ENCODE results near the gene SLCO2B1. TPM values are rescaled to one million over a fixed set of nuclear protein-coding genes. Genes with fewer than 3 reads are reported as not detected.

SLCO2B1 gene
- total RNA-seq, 1 experiment from 2014 or later = 1.0 TPM

GRCh38 chr11:75149766-75150465, 991 bp upstream of the SLCO2B1 start:
- Histone ChIP-seq H3K4me1 (ENCODE audit: insufficient read depth, low read length, poor library complexity, severe bottlenecking) (no peaks in the 10 kb centered on the region), H3K27ac (ENCODE audit: low read depth, low read length, poor library complexity, severe bottlenecking) (no peak overlapping the region), H3K9me3 (ENCODE audit: low read depth, low read length, poor library complexity, severe bottlenecking) (no peaks in the 10 kb centered on the region), H3K27me3 (replicated peaks; ENCODE audit: insufficient read depth, low read depth, low read length, poor library complexity) (no peaks in the 10 kb centered on the region), H3K4me3 (ENCODE audit: low read depth, low read length, poor library complexity, severe bottlenecking) (no peak overlapping the region), H3K36me3 (ENCODE audit: insufficient read depth, low read length, poor library complexity, severe bottlenecking) (no peaks in the 10 kb centered on the region)
- no TSS peak for BruUV-seq (replicated peaks)
- intact Hi-C loops (cut with micrococcal nuclease; ENCODE audit: unreplicated experiment) = loop anchor here (10.0 kb wide), 1 partner anchor 225 kb away; no protein-coding TSS in a partner anchor
- POLR2A ChIA-PET (ENCODE audit: low non-redundant PET) = no interaction called here
- no peak for TF ChIP-seq EZH2 (IDR thresholded peaks at IDR 0.05; ENCODE audit: borderline replicate concordance, low read depth, low read length, poor library complexity, severe bottlenecking)
- TF ChIP-seq, protein P1, sequence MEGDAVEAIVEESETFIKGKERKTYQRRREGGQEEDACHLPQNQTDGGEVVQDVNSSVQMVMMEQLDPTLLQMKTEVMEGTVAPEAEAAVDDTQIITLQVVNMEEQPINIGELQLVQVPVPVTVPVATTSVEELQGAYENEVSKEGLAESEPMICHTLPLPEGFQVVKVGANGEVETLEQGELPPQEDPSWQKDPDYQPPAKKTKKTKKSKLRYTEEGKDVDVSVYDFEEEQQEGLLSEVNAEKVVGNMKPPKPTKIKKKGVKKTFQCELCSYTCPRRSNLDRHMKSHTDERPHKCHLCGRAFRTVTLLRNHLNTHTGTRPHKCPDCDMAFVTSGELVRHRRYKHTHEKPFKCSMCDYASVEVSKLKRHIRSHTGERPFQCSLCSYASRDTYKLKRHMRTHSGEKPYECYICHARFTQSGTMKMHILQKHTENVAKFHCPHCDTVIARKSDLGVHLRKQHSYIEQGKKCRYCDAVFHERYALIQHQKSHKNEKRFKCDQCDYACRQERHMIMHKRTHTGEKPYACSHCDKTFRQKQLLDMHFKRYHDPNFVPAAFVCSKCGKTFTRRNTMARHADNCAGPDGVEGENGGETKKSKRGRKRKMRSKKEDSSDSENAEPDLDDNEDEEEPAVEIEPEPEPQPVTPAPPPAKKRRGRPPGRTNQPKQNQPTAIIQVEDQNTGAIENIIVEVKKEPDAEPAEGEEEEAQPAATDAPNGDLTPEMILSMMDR (conservative IDR thresholded peaks at IDR 0.05; ENCODE audit: low read depth, low read length) = no peak
- CTCF ChIA-PET = no interaction called here
- DNase-seq (ENCODE audit: low spot score) = no peak

- Histone ChIP-seq H3K27me3 (replicated peaks; ENCODE audit: insufficient read depth, low read depth, low read length, poor library complexity) (no peaks in the 10 kb centered on the region), H3K36me3 (ENCODE audit: insufficient read depth, low read length, poor library complexity, severe bottlenecking) (no peaks in the 10 kb centered on the region), H3K9me3 (ENCODE audit: low read depth, low read length, poor library complexity, severe bottlenecking) (no peaks in the 10 kb centered on the region), H3K4me3 (ENCODE audit: low read depth, low read length, poor library complexity, severe bottlenecking) (no peak overlapping the region), H3K4me1 (ENCODE audit: insufficient read depth, low read length, poor library complexity, severe bottlenecking) (no peaks in the 10 kb centered on the region), H3K27ac (ENCODE audit: low read depth, low read length, poor library complexity, severe bottlenecking) (no peak overlapping the region)
- intact Hi-C loops (cut with micrococcal nuclease; ENCODE audit: unreplicated experiment) = no loop called here
- no peak for DNase-seq (ENCODE audit: low spot score)
- no peak for TF ChIP-seq EZH2 (IDR thresholded peaks at IDR 0.05; ENCODE audit: borderline replicate concordance, low read depth, low read length, poor library complexity, severe bottlenecking)
- TF ChIP-seq, protein P1 (conservative IDR thresholded peaks at IDR 0.05; ENCODE audit: low read depth, low read length) = no peak
- ChIA-PET CTCF (no interaction called here), POLR2A (ENCODE audit: low non-redundant PET) (no interaction called here)
- BruUV-seq (replicated peaks) = no TSS peak
These were observed 590 bp downstream of the SLCO2B1 start for GRCh38 chr11:75151346-75152047.

- CTCF ChIA-PET = interaction anchor here (1.3 kb wide), 1 partner anchor 53 kb away, joined by 4 read pairs; no protein-coding TSS in a partner anchor
- BruUV-seq (replicated peaks) = no TSS peak
- intact Hi-C loops (cut with micrococcal nuclease; ENCODE audit: unreplicated experiment) = no loop called here
These were observed 1.2 kb downstream of the SLCO2B1 start for GRCh38 chr11:75152090-75152489.

More at GRCh38 chr11:75152090-75152489, 1.2 kb downstream of the SLCO2B1 start:
- no peak overlapping the region for H3K27ac ChIP-seq (ENCODE audit: low read depth, low read length, poor library complexity, severe bottlenecking)
- no peaks in the 10 kb centered on the region for H3K36me3 ChIP-seq (ENCODE audit: insufficient read depth, low read length, poor library complexity, severe bottlenecking)
- no peak for DNase-seq (ENCODE audit: low spot score)
- POLR2A ChIA-PET (ENCODE audit: low non-redundant PET) = no interaction called here
- H3K27me3 ChIP-seq (replicated peaks; ENCODE audit: insufficient read depth, low read depth, low read length, poor library complexity) = no peaks in the 10 kb centered on the region
- no peaks in the 10 kb centered on the region for H3K9me3 ChIP-seq (ENCODE audit: low read depth, low read length, poor library complexity, severe bottlenecking)
- no peak overlapping the region for H3K4me3 ChIP-seq (ENCODE audit: low read depth, low read length, poor library complexity, severe bottlenecking)
- H3K4me1 ChIP-seq (ENCODE audit: insufficient read depth, low read length, poor library complexity, severe bottlenecking) = no peaks in the 10 kb centered on the region
- TF ChIP-seq, protein P1 (conservative IDR thresholded peaks at IDR 0.05; ENCODE audit: low read depth, low read length) = no peak
- TF ChIP-seq EZH2 (IDR thresholded peaks at IDR 0.05; ENCODE audit: borderline replicate concordance, low read depth, low read length, poor library complexity, severe bottlenecking) = no peak

Measured in A673 (cell line).